Measurements from ENCODE around the gene CCDC141. TPM values are rescaled to one million over a fixed set of nuclear protein-coding genes. Genes with fewer than 3 reads are reported as not detected.

The CCDC141 gene
- total RNA-seq, 1 donor = not detected

GRCh38 chr2:179072527-179072926, 22.6 kb upstream of the CCDC141 start:
- no peak overlapping the region for H3K4me3 ChIP-seq (ENCODE audit: low read depth, low read length)
- DNase-seq (ENCODE audit: low read depth) = no peak
- TF ChIP-seq, protein P1, sequence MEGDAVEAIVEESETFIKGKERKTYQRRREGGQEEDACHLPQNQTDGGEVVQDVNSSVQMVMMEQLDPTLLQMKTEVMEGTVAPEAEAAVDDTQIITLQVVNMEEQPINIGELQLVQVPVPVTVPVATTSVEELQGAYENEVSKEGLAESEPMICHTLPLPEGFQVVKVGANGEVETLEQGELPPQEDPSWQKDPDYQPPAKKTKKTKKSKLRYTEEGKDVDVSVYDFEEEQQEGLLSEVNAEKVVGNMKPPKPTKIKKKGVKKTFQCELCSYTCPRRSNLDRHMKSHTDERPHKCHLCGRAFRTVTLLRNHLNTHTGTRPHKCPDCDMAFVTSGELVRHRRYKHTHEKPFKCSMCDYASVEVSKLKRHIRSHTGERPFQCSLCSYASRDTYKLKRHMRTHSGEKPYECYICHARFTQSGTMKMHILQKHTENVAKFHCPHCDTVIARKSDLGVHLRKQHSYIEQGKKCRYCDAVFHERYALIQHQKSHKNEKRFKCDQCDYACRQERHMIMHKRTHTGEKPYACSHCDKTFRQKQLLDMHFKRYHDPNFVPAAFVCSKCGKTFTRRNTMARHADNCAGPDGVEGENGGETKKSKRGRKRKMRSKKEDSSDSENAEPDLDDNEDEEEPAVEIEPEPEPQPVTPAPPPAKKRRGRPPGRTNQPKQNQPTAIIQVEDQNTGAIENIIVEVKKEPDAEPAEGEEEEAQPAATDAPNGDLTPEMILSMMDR (IDR thresholded peaks at IDR 0.05; ENCODE audit: insufficient read depth, low read depth, low read length) = no peak

GRCh38 chr2:179071810-179072355, 21.9 kb upstream of the CCDC141 start:
- TF ChIP-seq, protein P1 (IDR thresholded peaks at IDR 0.05; ENCODE audit: insufficient read depth, low read depth, low read length) = no peak
- no peak overlapping the region for H3K4me3 ChIP-seq (ENCODE audit: low read depth, low read length)
- DNase-seq (ENCODE audit: low read depth) = no peak

GRCh38 chr2:179070895-179071294, 21.0 kb upstream of the CCDC141 start:
- TF ChIP-seq, protein P1 (IDR thresholded peaks at IDR 0.05; ENCODE audit: insufficient read depth, low read depth, low read length) = no peak
- DNase-seq (ENCODE audit: low read depth) = no peak
- no peak overlapping the region for H3K4me3 ChIP-seq (ENCODE audit: low read depth, low read length)

DNA sequence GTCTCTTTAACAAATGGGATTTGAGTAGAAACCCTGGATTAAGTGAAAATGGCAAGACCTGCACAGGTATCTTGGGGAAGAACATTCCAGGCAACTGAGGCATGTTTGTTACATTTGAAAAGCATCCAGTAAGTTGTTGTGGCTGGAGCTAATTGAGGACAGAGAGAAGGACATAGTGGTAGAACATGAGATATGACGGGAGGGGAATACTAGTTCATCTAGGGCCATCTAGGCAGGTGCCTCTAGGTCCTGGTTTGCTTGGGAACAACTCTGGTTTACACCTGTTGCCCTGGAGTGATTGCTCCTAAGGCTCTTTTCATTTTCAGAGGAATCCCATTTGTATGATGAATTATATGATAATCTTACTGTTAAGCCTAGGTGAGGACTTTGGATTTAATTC, 19.7 kb upstream of the CCDC141 start:
- TF ChIP-seq, protein P1 (IDR thresholded peaks at IDR 0.05; ENCODE audit: insufficient read depth, low read depth, low read length) = no peak
- no peak for DNase-seq (ENCODE audit: low read depth)
- H3K4me3 ChIP-seq (ENCODE audit: low read depth, low read length) = no peak overlapping the region

DNA sequence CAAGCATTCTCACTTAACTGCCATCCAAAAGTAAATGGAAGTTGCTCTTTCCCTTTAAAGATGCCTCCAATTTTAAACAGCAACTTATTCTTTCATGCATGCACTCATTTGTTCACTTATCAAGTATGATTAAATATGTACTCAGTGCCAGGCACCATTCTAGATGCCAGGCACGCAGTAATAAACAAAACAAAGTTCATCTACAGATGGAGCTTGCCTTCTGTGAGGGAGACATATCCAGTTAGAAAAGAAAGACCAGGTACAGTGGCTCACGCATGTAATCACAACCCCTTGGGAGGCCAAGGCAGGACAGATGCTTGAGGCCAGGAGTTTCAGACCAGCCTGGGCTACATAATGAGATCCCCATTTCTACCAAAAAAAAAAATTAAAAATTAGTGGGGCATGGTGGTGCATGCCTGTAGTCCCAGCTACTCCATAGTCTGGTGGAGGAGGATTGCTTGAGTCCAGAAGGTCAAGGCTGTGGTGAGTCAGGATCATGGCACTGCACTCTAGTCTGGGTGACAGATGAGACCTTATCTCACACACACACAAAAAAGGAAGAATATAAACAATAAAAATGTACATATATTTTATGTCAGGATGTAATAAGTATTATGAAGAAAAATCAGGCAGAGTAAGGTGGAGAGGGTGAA, 19.2 kb upstream of the CCDC141 start:
- H3K4me3 ChIP-seq (ENCODE audit: low read depth, low read length) = no peak overlapping the region
- TF ChIP-seq, protein P1 (IDR thresholded peaks at IDR 0.05; ENCODE audit: insufficient read depth, low read depth, low read length) = no peak
- no peak for DNase-seq (ENCODE audit: low read depth)

- no peak overlapping the region for H3K4me3 ChIP-seq (ENCODE audit: low read depth, low read length)
- TF ChIP-seq, protein P1 (IDR thresholded peaks at IDR 0.05; ENCODE audit: insufficient read depth, low read depth, low read length) = no peak
- no peak for DNase-seq (ENCODE audit: low read depth)
Observed at GRCh38 chr2:179059026-179059700, 9.2 kb upstream of the CCDC141 start.
